Measurements from ENCODE around the gene GIMAP4. TPM values are rescaled to one million over a fixed set of nuclear protein-coding genes. Genes with fewer than 3 reads are reported as not detected.

Gene GIMAP4
- total RNA-seq, result 332 and 504 TPM in 2 replicates

DNA sequence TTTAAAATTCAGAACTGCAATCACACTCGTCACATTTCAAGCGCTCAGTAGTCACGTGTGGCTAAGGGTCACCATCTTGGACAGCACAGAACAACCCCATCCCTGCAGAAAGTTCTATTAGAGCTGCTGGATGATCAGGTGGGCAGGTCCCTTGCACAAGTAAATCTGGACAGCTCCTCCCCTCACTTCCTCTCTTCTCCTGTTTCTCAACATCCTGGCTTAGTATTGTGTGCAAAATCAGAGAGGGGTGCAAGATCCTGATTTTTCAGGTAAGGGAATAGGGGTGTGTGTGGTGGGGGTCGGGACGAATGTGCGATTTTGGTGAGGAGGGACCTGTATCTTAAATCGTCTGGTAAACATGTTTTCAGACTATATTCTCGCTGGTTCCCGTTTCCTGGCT lies at the start of gene GIMAP4:
GIMAP4 (plus strand) TSS at position 222 of the 400 bp plus-strand sequence. CDS start 2,512 bp downstream, outside the sequence.

Other genes starting within 250 kb of the GIMAP4 start
- 0.65 and 1.2 TPM in 2 replicates for gene LRRC61, start 244.0 kb upstream of the GIMAP4 start, total RNA-seq
- gene ACTR3C, start 243.8 kb upstream of the GIMAP4 start, total RNA-seq, result 1.5 and 1.6 TPM in 2 replicates
- not detected in 2 replicates for gene RARRES2, start 225.8 kb upstream of the GIMAP4 start, total RNA-seq
- 72.2 and 75.7 TPM in 2 replicates for gene REPIN1, start 198.6 kb upstream of the GIMAP4 start, total RNA-seq
- gene ZNF775, start 188.1 kb upstream of the GIMAP4 start, total RNA-seq, result 6.8 and 7.3 TPM in 2 replicates
- 77.3 and 104 TPM in 2 replicates for gene GIMAP8, start 116.8 kb upstream of the GIMAP4 start, total RNA-seq
- gene GIMAP7, start 52.5 kb upstream of the GIMAP4 start, total RNA-seq, result 46.1 and 57.9 TPM in 2 replicates
- 115 and 116 TPM in 2 replicates for gene GIMAP6, start 65.0 kb downstream of the GIMAP4 start, total RNA-seq
- gene GIMAP2, start 118.3 kb downstream of the GIMAP4 start, total RNA-seq, result 44.5 and 93.8 TPM in 2 replicates
- 14.9 and 20.5 TPM in 2 replicates for gene GIMAP1, start 149.2 kb downstream of the GIMAP4 start, total RNA-seq
- 4.2 and 8.1 TPM in 2 replicates for gene GIMAP5, start 170.0 kb downstream of the GIMAP4 start, total RNA-seq
- gene TMEM176B, start 233.0 kb downstream of the GIMAP4 start, total RNA-seq, result not detected in 2 replicates
- not detected in 2 replicates for gene TMEM176A, start 233.4 kb downstream of the GIMAP4 start, total RNA-seq

All from epithelial cell of umbilical artery (primary cell).